Esophagus squamous epithelium (tissue), 4 donors: Measurements from ENCODE around the gene IPO8.

Source experiments
- POLR2A ChIP-seq, 4 donors: fragments of 450-650 bp; IDR thresholded peaks; one replicate each; pipeline ENCODE4 v1.6.1; 2017; ENCODE audit warnings: antibody characterized with exemption in 4 of 4, mild to moderate bottlenecking in 4 of 4, moderate library complexity in 3 of 4
- TF ChIP-seq, protein P1 (sequence below), 6 experiments: fragments of 450-650 bp in 4 of 6; fragments of 200-600 bp in 2 of 6; sonication (generic) in 2 of 6; IDR thresholded peaks; one replicate each; pipeline ENCODE4 v1.5.1; 2016 to 2019; ENCODE audit warnings: antibody characterized with exemption in 6 of 6, mild to moderate bottlenecking in 4 of 6, moderate library complexity in 4 of 6

DNA sequence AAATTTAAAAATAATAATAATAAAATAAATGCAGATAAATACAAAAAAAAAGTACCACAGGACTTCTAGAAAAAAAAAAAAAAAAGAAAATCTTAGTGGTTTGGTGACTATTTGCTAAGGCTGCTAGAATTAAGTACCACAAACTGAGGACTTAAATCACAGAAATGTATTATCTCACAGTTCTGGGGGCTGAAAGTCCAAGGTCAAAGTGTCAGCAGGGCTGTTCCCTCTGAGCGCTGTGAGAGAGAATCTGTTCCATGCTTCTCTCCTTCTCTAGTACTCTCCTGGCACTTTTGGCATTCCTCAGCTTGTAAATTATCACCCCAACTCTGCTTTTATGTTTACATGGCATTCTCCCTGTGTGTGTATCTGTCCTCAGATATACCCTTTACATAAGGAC lies 101.2 kb downstream of the IPO8 start:
- TF ChIP-seq POLR2A (IDR thresholded peaks at IDR 0.05) = no peak
- TF ChIP-seq, protein P1, sequence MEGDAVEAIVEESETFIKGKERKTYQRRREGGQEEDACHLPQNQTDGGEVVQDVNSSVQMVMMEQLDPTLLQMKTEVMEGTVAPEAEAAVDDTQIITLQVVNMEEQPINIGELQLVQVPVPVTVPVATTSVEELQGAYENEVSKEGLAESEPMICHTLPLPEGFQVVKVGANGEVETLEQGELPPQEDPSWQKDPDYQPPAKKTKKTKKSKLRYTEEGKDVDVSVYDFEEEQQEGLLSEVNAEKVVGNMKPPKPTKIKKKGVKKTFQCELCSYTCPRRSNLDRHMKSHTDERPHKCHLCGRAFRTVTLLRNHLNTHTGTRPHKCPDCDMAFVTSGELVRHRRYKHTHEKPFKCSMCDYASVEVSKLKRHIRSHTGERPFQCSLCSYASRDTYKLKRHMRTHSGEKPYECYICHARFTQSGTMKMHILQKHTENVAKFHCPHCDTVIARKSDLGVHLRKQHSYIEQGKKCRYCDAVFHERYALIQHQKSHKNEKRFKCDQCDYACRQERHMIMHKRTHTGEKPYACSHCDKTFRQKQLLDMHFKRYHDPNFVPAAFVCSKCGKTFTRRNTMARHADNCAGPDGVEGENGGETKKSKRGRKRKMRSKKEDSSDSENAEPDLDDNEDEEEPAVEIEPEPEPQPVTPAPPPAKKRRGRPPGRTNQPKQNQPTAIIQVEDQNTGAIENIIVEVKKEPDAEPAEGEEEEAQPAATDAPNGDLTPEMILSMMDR (IDR thresholded peaks at IDR 0.05) = no peak
